GM23338 (cell line): ENCODE data around the gene PAGR1. TPM values are rescaled to one million over a fixed set of nuclear protein-coding genes. Genes with fewer than 3 reads are reported as not detected.

Experiments used
- ATAC-seq: fragments of 200-7000 bp; cut with Tn5 transposase; 3 replicates; pipeline ENCODE4 v1.9.1; 2020
- DNase-seq: peaks from one replicate; pipeline ENCODE4 v3.0.0-alpha.2; 2015; ENCODE audit warnings: low spot score
- H2AFZ ChIP-seq: fragments of 200-600 bp; sonication (generic); 2 replicates; pipeline ENCODE4 v1.8.0; 2016; ENCODE audit warnings: antibody characterized with exemption, mild to moderate bottlenecking, moderate library complexity
- H3F3A ChIP-seq: fragments of 200-600 bp; sonication (generic); replicated peaks from 2 replicates; pipeline ENCODE4 v1.8.0; 2017; ENCODE audit warnings: antibody characterized with exemption, mixed run types, low read depth
- H3K27ac ChIP-seq: fragments of 200-600 bp; sonication (generic); 2 replicates; pipeline ENCODE4 v1.6.1; 2016; ENCODE audit warnings: low read depth
- H3K27me3 ChIP-seq: fragments of 200-600 bp; sonication (generic); 2 replicates; pipeline ENCODE4 v1.8.0; 2016; ENCODE audit warnings: mild to moderate bottlenecking, mixed run types, moderate library complexity; ENCODE audit not compliant: insufficient read depth
- H3K36me3 ChIP-seq: fragments of 200-600 bp; sonication (generic); 2 replicates; pipeline ENCODE4 v1.8.0; 2016; ENCODE audit warnings: mild to moderate bottlenecking; ENCODE audit not compliant: insufficient read depth
- H3K4me1 ChIP-seq: fragments of 200-600 bp; sonication (generic); 2 replicates; pipeline ENCODE4 v1.8.0; 2016; ENCODE audit warnings: mild to moderate bottlenecking, moderate library complexity; ENCODE audit not compliant: insufficient read depth
- H3K4me2 ChIP-seq: fragments of 200-600 bp; sonication (generic); 2 replicates; pipeline ENCODE4 v1.7.1; 2017; ENCODE audit warnings: mixed run types
- H3K4me3 ChIP-seq: fragments of 200-600 bp; sonication (generic); 2 replicates; pipeline ENCODE4 v1.6.1; 2016; ENCODE audit warnings: mixed run types
- H3K79me2 ChIP-seq: fragments of 200-600 bp; sonication (generic); replicated peaks from 2 replicates; pipeline ENCODE4 v1.8.0; 2017; ENCODE audit warnings: mild to moderate bottlenecking; ENCODE audit not compliant: insufficient read depth
- H3K9me2 ChIP-seq: fragments of 200-600 bp; sonication (generic); 2 replicates; pipeline ENCODE4 v1.8.0; 2017; ENCODE audit not compliant: insufficient read depth
- H4K20me1 ChIP-seq: fragments of 200-600 bp; sonication (generic); replicated peaks from 2 replicates; pipeline ENCODE4 v1.8.0; 2017; ENCODE audit warnings: mild to moderate bottlenecking; ENCODE audit not compliant: insufficient read depth
- H3K27ac Mint-ChIP-seq: 2 replicates; pipeline ENCODE4 v1.8.0; 2020; ENCODE audit warnings: inconsistent platforms, mild to moderate bottlenecking, moderate library complexity, mixed read lengths
- H3K27me3 Mint-ChIP-seq: 3 replicates; pipeline ENCODE4 v1.8.0; 2022; ENCODE audit warnings: low read depth, mild to moderate bottlenecking, moderate library complexity, mixed read lengths, inconsistent platforms; ENCODE audit not compliant: insufficient read depth, poor library complexity
- H3K36me3 Mint-ChIP-seq: 3 replicates; pipeline ENCODE4 v1.8.0; 2021; ENCODE audit warnings: low read depth, mild to moderate bottlenecking, inconsistent platforms, moderate library complexity, mixed read lengths
- H3K4me1 Mint-ChIP-seq: 3 replicates; pipeline ENCODE4 v1.8.0; 2020; ENCODE audit warnings: mild to moderate bottlenecking, inconsistent platforms, mixed read lengths
- H3K4me3 Mint-ChIP-seq: 3 replicates; pipeline ENCODE4 v1.8.0; 2021; ENCODE audit warnings: moderate library complexity, mild to moderate bottlenecking, inconsistent platforms, mixed read lengths
- H3K9me3 Mint-ChIP-seq: 3 replicates; pipeline ENCODE4 v1.8.0; 2020; ENCODE audit warnings: moderate library complexity, mild to moderate bottlenecking, inconsistent platforms, mixed read lengths
- CREB1 ChIP-seq: fragments of 250-450 bp; sonication (Bioruptor Pico); IDR thresholded peaks from 2 replicates; pipeline ENCODE4 v1.5.0; 2020; ENCODE audit warnings: low read depth, mild to moderate bottlenecking, moderate library complexity
- CTCF ChIP-seq, 2 experiments: fragments of 200-600 bp in 1 of 2; sonication (generic) in 1 of 2; conservative IDR thresholded peaks; 2 replicates each; pipeline versions ENCODE4 v1.5.1 to v1.6.1; 2016 to 2017; ENCODE audit warnings: antibody characterized with exemption in 2 of 2, low read depth in 2 of 2, mild to moderate bottlenecking in 2 of 2, moderate library complexity in 1 of 2
- ETS1 ChIP-seq: IDR thresholded peaks from 2 replicates; pipeline ENCODE4 v1.6.1; 2016; ENCODE audit warnings: antibody characterized with exemption
- EZH2 ChIP-seq: fragments of 200-600 bp; sonication (generic); IDR thresholded peaks from one replicate; pipeline ENCODE4 v1.8.0; 2017; ENCODE audit warnings: antibody characterized with exemption, mild to moderate bottlenecking, low read depth; ENCODE audit not compliant: unreplicated experiment
- JUNB ChIP-seq: IDR thresholded peaks from one replicate; pipeline ENCODE4 v1.6.1; 2016; ENCODE audit warnings: antibody characterized with exemption; ENCODE audit not compliant: unreplicated experiment
- NANOG ChIP-seq: IDR thresholded peaks from 2 replicates; pipeline ENCODE4 v1.6.1; 2016; ENCODE audit warnings: antibody characterized with exemption, borderline replicate concordance
- STAT1 ChIP-seq: IDR thresholded peaks from one replicate; pipeline ENCODE4 v1.6.1; 2016; ENCODE audit warnings: antibody characterized with exemption; ENCODE audit not compliant: unreplicated experiment
- ZNF114 ChIP-seq: fragments of 250-450 bp; sonication (Bioruptor Pico); IDR thresholded peaks from 2 replicates; pipeline ENCODE4 v1.5.0; 2020; ENCODE audit warnings: mild to moderate bottlenecking, moderate library complexity
- ZNF462 ChIP-seq: fragments of 250-450 bp; sonication (Bioruptor Pico); IDR thresholded peaks from 2 replicates; pipeline ENCODE4 v1.5.0; 2020; ENCODE audit warnings: mild to moderate bottlenecking, moderate library complexity
- polyA plus RNA-seq: library from polyadenylated mRNA; unstranded; fragments of >200 nt; fragmentation: Nextera tagmentation; extraction: Ambion mirVana; gene quantifications from 2 replicates; pipeline ENCODE4 v1.2.1, GENCODE V29; 2016
- total RNA-seq: library from RNA; depleted of rRNA; stranded (reverse); fragments of >200 nt; shearing (Covaris generic); gene quantifications from 2 replicates; pipeline ENCODE4 v1.2.3, GENCODE V29; 2014

The PAGR1 gene
- total and polyA plus RNA-seq, 2 experiments from 2014 or later = 67.6 to 78.7 TPM

GRCh38 chr16:29858149-29858849 lies 42.3 kb downstream of the PAGR1 start:
- H3K4me1 Mint-ChIP-seq = peaks cover 13% of the 10 kb centered on the region

More at GRCh38 chr16:29858149-29858849, 42.3 kb downstream of the PAGR1 start:
- Mint-ChIP-seq H3K4me3 (no peak overlapping the region; the same call in 2 of the 3 replicates), H3K27me3 (peaks cover 21% of the 10 kb centered on the region), H3K9me3 (no peaks in the 10 kb centered on the region), H3K36me3 (peaks cover 25% of the 10 kb centered on the region), H3K27ac (no peak overlapping the region)
- TF ChIP-seq JUNB = no peak
- no peak for TF ChIP-seq CTCF (conservative IDR thresholded peaks at IDR 0.05; ENCODE audit: low read depth in 2 of 2)
- TF ChIP-seq NANOG = no peak
- TF ChIP-seq STAT1 = no peak
- no peak for TF ChIP-seq CREB1 (CRISPR knock-in tag)
- no peak for TF ChIP-seq ZNF114 (CRISPR knock-in tag)
- no peak for TF ChIP-seq ZNF462 (CRISPR knock-in tag)
- no peak for TF ChIP-seq ETS1
- TF ChIP-seq EZH2 = no peak
- no peaks in the 10 kb centered on the region for H3K27me3 ChIP-seq
- peaks cover 5% of the 10 kb centered on the region for H3K4me1 ChIP-seq
- peaks cover 4% of the 10 kb centered on the region; the same call in 1 of the 2 replicates for H3K36me3 ChIP-seq
- H2AFZ ChIP-seq = no peak overlapping the region
- ATAC-seq (no peak), DNase-seq (no peak)
- no peak overlapping the region for H3K4me3 ChIP-seq
- no peaks in the 10 kb centered on the region; the same call in 1 of the 2 replicates for H4K20me1 ChIP-seq
- H3K27ac ChIP-seq = no peak overlapping the region
- H3F3A ChIP-seq = 0 out of 2 replicates have a peak, but pooled peaks cover 3% of the 10 kb centered on the region
- H3K79me2 ChIP-seq = peaks cover 13% of the 10 kb centered on the region
- H3K9me2 ChIP-seq = no peaks in the 10 kb centered on the region
- H3K4me2 ChIP-seq = no peak overlapping the region
